ENCODE measurements around the gene SPR. TPM values are rescaled to one million over a fixed set of nuclear protein-coding genes. Genes with fewer than 3 reads are reported as not detected.

Gene SPR
- total and polyA plus RNA-seq, 9 of the 15 experiments (the other 6 are each of a cell fraction or from before 2014, with no cell fraction given) = 7.7 to 38.3 (median 26.3) TPM

- TF ChIP-seq ZNF143 (CRISPR knock-in tag; IDR thresholded peaks at IDR 0.05) (no peak), ZNF696 (CRISPR knock-in tag; conservative IDR thresholded peaks at IDR 0.05) (no peak), SNRNP70 (optimal IDR thresholded peaks at IDR 0.05; ENCODE audit: low read depth, low read length) (no peak), ZNF586 (CRISPR knock-in tag; conservative IDR thresholded peaks at IDR 0.05) (no peak), ZKSCAN1 (IDR thresholded peaks at IDR 0.05; ENCODE audit: low read depth, low read length) (no peak), GTF2F1 (IDR thresholded peaks at IDR 0.05; ENCODE audit: low read depth, low read length) (no peak), NCOA6 (IDR thresholded peaks at IDR 0.05) (peak; percentile 83), EHMT2 (IDR thresholded peaks at IDR 0.05) (no peak), ZNF778 (CRISPR knock-in tag; IDR thresholded peaks at IDR 0.05) (no peak)
Measured at GRCh38 chr2:72887740-72888437, 681 bp downstream of the SPR start (continued).

- POLR2A ChIA-PET = interaction anchor here (0.7 to 1.0 kb wide), 2 partner anchors 103 to 187 kb away, joined by 3 read pairs; no protein-coding TSS in a partner anchor
- Histone ChIP-seq H4K20me1 (replicated peaks; ENCODE audit: control insufficient read depth, insufficient read depth, low read length) (peaks cover 16% of the 10 kb centered on the region; the same call in 1 of the 2 replicates), H3K9ac (ENCODE audit: insufficient read depth in 1 of 2, low read depth in 2 of 2, low read length in 2 of 2) (peak overlapping the region in 1 of 2 experiments; percentile 92; a peak in 2 of 4 replicates), H3K4me1 (replicated peaks in 1 of 2; ENCODE audit: control insufficient read depth in 2 of 2, insufficient read depth in 2 of 2, low read length in 2 of 2) (peaks cover 9 to 15% of the 10 kb centered on the region in 2 experiments; a peak in 4 of 5 replicates), H3K36me3 (ENCODE audit: control insufficient read depth, insufficient read depth, low read length) (peaks cover 26% of the 10 kb centered on the region; the same call in 2 of the 3 replicates), H3K79me2 (ENCODE audit: control insufficient read depth, insufficient read depth, low read length) (peaks cover 5% of the 10 kb centered on the region; the same call in 2 of the 3 replicates), H3K9me3 (replicated peaks; ENCODE audit: control insufficient read depth, insufficient read depth, low read depth, low read length) (no peaks in the 10 kb centered on the region), H3K4me2 (ENCODE audit: insufficient read depth, low read length) (peak overlapping the region; percentile 87), H3K4me3 (peak overlapping the region; percentile 85; the same call in 1 of the 2 replicates), H3K27ac (ENCODE audit: extremely low read depth, low read depth, low read length) (no peak overlapping the region), H3K27me3 (ENCODE audit: control insufficient read depth in 2 of 2, insufficient read depth in 2 of 2, low read length in 2 of 2) (0 out of 5 replicates have a peak, but pooled peaks cover under 1 to 5% of the 10 kb centered on the region in 2 experiments), H2AFZ (ENCODE audit: low read depth, low read length) (peak overlapping the region; percentile 98), H3K9me1 (ENCODE audit: control insufficient read depth, insufficient read depth, low read length) (no peaks in the 10 kb centered on the region)
- CTCF ChIA-PET (ENCODE audit: low intra/inter-chr PET ratio) = interaction anchor here (0.6 to 2.6 kb wide), 3 partner anchors 118 to 289 kb away, joined by 3 to 10 read pairs (median 5); no protein-coding TSS in a partner anchor
- 59% methylated on average over 9 of the region's 11 CpGs for WGBS (ENCODE audit: insufficient coverage, low coverage, missing lambda C conversion rate)
- in situ Hi-C loops (cut with MboI) (no loop called here), intact Hi-C loops (cut with micrococcal nuclease) (no loop called here)
- no peak for ATAC-seq
- FAIRE-seq = no peak
- no TSS peak for BruUV-seq (replicated peaks)
- no peak for DNase-seq (ENCODE audit: extremely low read depth in 1 of 4, low spot score in 3 of 4)
- TF ChIP-seq CBFB (CRISPR knock-in tag; IDR thresholded peaks at IDR 0.05) (0 out of 2 replicates have a peak, but pooled peaks have one; percentile 23), ARNT (IDR thresholded peaks at IDR 0.05) (no peak), ZMIZ1 (IDR thresholded peaks at IDR 0.05; ENCODE audit: low read depth in 2 of 2, low read length in 2 of 2) (no peak), TBP (optimal IDR thresholded peaks at IDR 0.05; ENCODE audit: low read depth, low read length) (no peak), STAT5A (IDR thresholded peaks at IDR 0.05; ENCODE audit: borderline replicate concordance, low read length) (no peak)
- TF ChIP-seq, protein P1, sequence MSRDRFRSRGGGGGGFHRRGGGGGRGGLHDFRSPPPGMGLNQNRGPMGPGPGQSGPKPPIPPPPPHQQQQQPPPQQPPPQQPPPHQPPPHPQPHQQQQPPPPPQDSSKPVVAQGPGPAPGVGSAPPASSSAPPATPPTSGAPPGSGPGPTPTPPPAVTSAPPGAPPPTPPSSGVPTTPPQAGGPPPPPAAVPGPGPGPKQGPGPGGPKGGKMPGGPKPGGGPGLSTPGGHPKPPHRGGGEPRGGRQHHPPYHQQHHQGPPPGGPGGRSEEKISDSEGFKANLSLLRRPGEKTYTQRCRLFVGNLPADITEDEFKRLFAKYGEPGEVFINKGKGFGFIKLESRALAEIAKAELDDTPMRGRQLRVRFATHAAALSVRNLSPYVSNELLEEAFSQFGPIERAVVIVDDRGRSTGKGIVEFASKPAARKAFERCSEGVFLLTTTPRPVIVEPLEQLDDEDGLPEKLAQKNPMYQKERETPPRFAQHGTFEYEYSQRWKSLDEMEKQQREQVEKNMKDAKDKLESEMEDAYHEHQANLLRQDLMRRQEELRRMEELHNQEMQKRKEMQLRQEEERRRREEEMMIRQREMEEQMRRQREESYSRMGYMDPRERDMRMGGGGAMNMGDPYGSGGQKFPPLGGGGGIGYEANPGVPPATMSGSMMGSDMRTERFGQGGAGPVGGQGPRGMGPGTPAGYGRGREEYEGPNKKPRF (IDR thresholded peaks at IDR 0.05; ENCODE audit: low read depth, low read length) = no peak
Measured at GRCh38 chr2:72888438-72889202, 1.4 kb downstream of the SPR start.

Data from K562 (cell line).